CD14-positive monocyte (primary cell): ENCODE measurements around the gene FNDC3B. TPM values are rescaled to one million over a fixed set of nuclear protein-coding genes. Genes with fewer than 3 reads are reported as not detected.
A peak's percentile ranks its signal among the peaks of the same experiment; 100 is the strongest.

Experiments
- DNase-seq, 3 donors: peaks; one replicate each; pipeline ENCODE4 v3.0.0-alpha.2; 2011 to 2022
- H2AFZ ChIP-seq: 2 replicates; pipeline ENCODE4 v1.6.0; 2012; ENCODE audit warnings: mild to moderate bottlenecking, low read depth, low read length, inconsistent platforms; ENCODE audit not compliant: insufficient read depth, poor library complexity, severe bottlenecking
- H3K27ac ChIP-seq, 2 donors: 1 replicate in 1 of 2; 2 replicates in 1 of 2; pipeline ENCODE4 v1.5.1; 2012 to 2013; ENCODE audit warnings: low read length in 2 of 2, control low read depth in 1 of 2, inconsistent platforms in 1 of 2, low read depth in 1 of 2, mild to moderate bottlenecking in 1 of 2
- H3K27me3 ChIP-seq, 2 donors: one replicate each; pipeline versions ENCODE4 v1.6.0 to v1.6.1; 2011 to 2013; ENCODE audit warnings: low read length in 2 of 2; ENCODE audit not compliant: control insufficient read depth in 2 of 2, insufficient read depth in 2 of 2
- H3K36me3 ChIP-seq, 2 donors: replicated peaks in 1 of 2; 1 replicate in 1 of 2; 2 replicates in 1 of 2; pipeline versions ENCODE4 v1.5.1 to v1.6.1; 2012 to 2013; ENCODE audit warnings: low read length in 2 of 2, control low read depth in 1 of 2, inconsistent platforms in 1 of 2, mild to moderate bottlenecking in 1 of 2; ENCODE audit not compliant: insufficient read depth in 2 of 2, control insufficient read depth in 1 of 2
- H3K4me1 ChIP-seq, 2 donors: 1 replicate in 1 of 2; 2 replicates in 1 of 2; pipeline versions ENCODE4 v1.5.1 to v1.6.1; 2012 to 2013; ENCODE audit warnings: low read length in 2 of 2, control low read depth in 1 of 2, inconsistent platforms in 1 of 2, mild to moderate bottlenecking in 1 of 2, moderate library complexity in 1 of 2; ENCODE audit not compliant: insufficient read depth in 2 of 2, control insufficient read depth in 1 of 2
- H3K4me2 ChIP-seq: replicated peaks from 2 replicates; pipeline ENCODE3; 2012; ENCODE audit warnings: low read length, moderate library complexity, mild to moderate bottlenecking; ENCODE audit not compliant: poor library complexity, severe bottlenecking; ENCODE audit errors: extremely low read depth
- H3K4me3 ChIP-seq, 3 experiments: fragments of 200-600 bp in 1 of 3; sonication (generic) in 1 of 3; replicated peaks in 1 of 3; 1 replicate in 2 of 3; 2 replicates in 1 of 3; pipeline ENCODE4 v1.5.1; 2011 to 2013; ENCODE audit warnings: low read length in 3 of 3, mild to moderate bottlenecking in 3 of 3, control low read depth in 2 of 3, low read depth in 2 of 3, inconsistent platforms in 1 of 3, moderate library complexity in 1 of 3
- H3K79me2 ChIP-seq: 2 replicates; pipeline ENCODE4 v1.6.0; 2012; ENCODE audit warnings: mild to moderate bottlenecking, control low read depth, inconsistent platforms, low read length, moderate library complexity; ENCODE audit not compliant: insufficient read depth
- H3K9ac ChIP-seq: 2 replicates; pipeline ENCODE4 v1.6.0; 2017; ENCODE audit warnings: low read length, mild to moderate bottlenecking; ENCODE audit not compliant: insufficient read depth, poor library complexity, severe bottlenecking
- H3K9me3 ChIP-seq, 2 donors: replicated peaks in 1 of 2; 1 replicate in 1 of 2; 2 replicates in 1 of 2; pipeline versions ENCODE4 v1.5.1 to v1.6.1; 2012 to 2013; ENCODE audit warnings: low read length in 2 of 2, control low read depth in 1 of 2; ENCODE audit not compliant: control insufficient read depth in 1 of 2, insufficient read depth in 1 of 2
- H4K20me1 ChIP-seq: 2 replicates; pipeline ENCODE4 v1.6.0; 2012; ENCODE audit warnings: mild to moderate bottlenecking, low read length, control low read depth, moderate library complexity; ENCODE audit not compliant: insufficient read depth
- H3K27ac Mint-ChIP-seq, 7 donors: one replicate each; pipeline ENCODE4 v1.8.0; 2020; ENCODE audit warnings: mild to moderate bottlenecking in 7 of 7, mixed read lengths in 7 of 7, moderate library complexity in 6 of 7, inconsistent platforms in 2 of 7
- H3K27me3 Mint-ChIP-seq, 3 donors: one replicate each; pipeline ENCODE4 v1.8.0; 2021 to 2022; ENCODE audit warnings: low read depth in 3 of 3, mild to moderate bottlenecking in 3 of 3, mixed read lengths in 3 of 3, moderate library complexity in 3 of 3, inconsistent platforms in 1 of 3
- H3K36me3 Mint-ChIP-seq, 2 donors: one replicate each; pipeline ENCODE4 v1.8.0; 2020; ENCODE audit warnings: mixed read lengths in 2 of 2, inconsistent platforms in 1 of 2, mild to moderate bottlenecking in 1 of 2
- H3K4me1 Mint-ChIP-seq: one replicate; pipeline ENCODE4 v1.8.0; 2020; ENCODE audit warnings: mild to moderate bottlenecking, mixed read lengths
- H3K4me3 Mint-ChIP-seq, 2 donors: one replicate each; pipeline ENCODE4 v1.8.0; 2020; ENCODE audit warnings: mild to moderate bottlenecking in 2 of 2, mixed read lengths in 2 of 2, moderate library complexity in 1 of 2
- H3K9me3 Mint-ChIP-seq, 7 donors: one replicate each; pipeline ENCODE4 v1.8.0; 2020 to 2022; ENCODE audit warnings: mixed read lengths in 7 of 7, mild to moderate bottlenecking in 6 of 7, moderate library complexity in 6 of 7, inconsistent platforms in 2 of 7
- CTCF ChIP-seq: fragments of 200-600 bp; IDR thresholded peaks from one replicate; pipeline ENCODE4 v1.8.0; 2022; ENCODE audit warnings: antibody characterized with exemption, mild to moderate bottlenecking
- WGBS: methylation state at CpG from one replicate; pipeline ENCODE4 v1.1.5; 2013; ENCODE audit warnings: missing lambda C conversion rate; ENCODE audit not compliant: insufficient coverage; 5-methylcytosine and 5-hydroxymethylcytosine counted together
- intact Hi-C, 2 donors: fragments of 100-400 bp; cut with micrococcal nuclease; formaldehyde crosslinking; loops; one replicate each; pipeline versions ENCODE4 v1.15.0 to v1.15.1; 2023
- polyA plus RNA-seq, 3 donors: library from polyadenylated mRNA; depleted of rRNA in 1 of 3; unstranded in 2 of 3; stranded (reverse) in 1 of 3; fragments of 300-500 nt in 2 of 3; fragments of >200 nt in 1 of 3; fragmentation: Illumina TruSeq in 2 of 3; gene quantifications; 1 replicate in 2 of 3; 2 replicates in 1 of 3; pipeline ENCODE4 v1.2.3, GENCODE V29; 2012 to 2021

Gene FNDC3B
- polyA plus RNA-seq, 3 donors: 19.6 to 36.1 (median 25.7) TPM

GRCh38 chr3:172086071-172086470, 46.7 kb downstream of the FNDC3B start:
- H3K36me3 Mint-ChIP-seq: peaks cover 28 to 44% of the 10 kb centered on the region in 2 donors
- Histone ChIP-seq H3K4me3 (no peak overlapping the region), H3K27me3 (no peaks in the 10 kb centered on the region), H3K36me3 (peaks cover 7 to 15% of the 10 kb centered on the region in 2 donors), H3K4me2 (no peak overlapping the region), H3K27ac (no peak overlapping the region), H2AFZ (no peak overlapping the region), H3K9ac (no peak overlapping the region), H3K4me1 (peaks cover 6 to 18% of the 10 kb centered on the region in 2 donors), H3K79me2 (peaks cover 100% of the 10 kb centered on the region), H3K9me3 (no peaks in the 10 kb centered on the region), H4K20me1 (peaks cover 85% of the 10 kb centered on the region)
- peak overlapping the region in 2 of 7 donors; percentile 46 to 60 for H3K27ac Mint-ChIP-seq
- H3K4me1 Mint-ChIP-seq: peaks cover 37% of the 10 kb centered on the region
- no peak for DNase-seq
- H3K27me3 Mint-ChIP-seq: peaks cover 0 to 2% (median 0%) of the 10 kb centered on the region in 3 donors
- H3K4me3 Mint-ChIP-seq: no peak overlapping the region
- no peak for TF ChIP-seq CTCF
- 100% methylated on average over 1 of the region's 1 CpG for WGBS
- intact Hi-C loops: no loop called here
- H3K9me3 Mint-ChIP-seq: peaks cover 0 to 1% (median 0%) of the 10 kb centered on the region in 7 donors

GRCh38 chr3:172087198-172087597, 47.8 kb downstream of the FNDC3B start:
- no peak overlapping the region for H3K4me3 Mint-ChIP-seq
- Histone ChIP-seq H3K79me2 (peaks cover 100% of the 10 kb centered on the region), H3K27me3 (no peaks in the 10 kb centered on the region), H3K4me1 (peaks cover 12 to 27% of the 10 kb centered on the region in 2 donors), H4K20me1 (peaks cover 85% of the 10 kb centered on the region), H3K9me3 (no peaks in the 10 kb centered on the region), H3K36me3 (peaks cover 5 to 12% of the 10 kb centered on the region in 2 donors), H3K4me2 (no peak overlapping the region), H3K27ac (peak overlapping the region in 1 of 2 donors; percentile 55), H2AFZ (no peak overlapping the region), H3K9ac (no peak overlapping the region), H3K4me3 (no peak overlapping the region)
- H3K4me1 Mint-ChIP-seq: peaks cover 47% of the 10 kb centered on the region
- peaks cover 0 to 1% (median 0%) of the 10 kb centered on the region in 7 donors for H3K9me3 Mint-ChIP-seq
- peak overlapping the region in 1 of 7 donors; percentile 66 for H3K27ac Mint-ChIP-seq
- no peak for TF ChIP-seq CTCF
- peaks cover 22 to 41% of the 10 kb centered on the region in 2 donors for H3K36me3 Mint-ChIP-seq
- intact Hi-C loops: no loop called here
- peaks cover 0 to 2% (median 0%) of the 10 kb centered on the region in 3 donors for H3K27me3 Mint-ChIP-seq
- no peak for DNase-seq
- 90% methylated on average over 2 of the region's 4 CpGs for WGBS
